ENCODE results near the gene CYP2A6.
"Not testable (repeated sequence)": the region's sequence is repeated elsewhere in the genome, so short reads cannot be mapped to it uniquely, and the experiment has no call there.

DNA sequence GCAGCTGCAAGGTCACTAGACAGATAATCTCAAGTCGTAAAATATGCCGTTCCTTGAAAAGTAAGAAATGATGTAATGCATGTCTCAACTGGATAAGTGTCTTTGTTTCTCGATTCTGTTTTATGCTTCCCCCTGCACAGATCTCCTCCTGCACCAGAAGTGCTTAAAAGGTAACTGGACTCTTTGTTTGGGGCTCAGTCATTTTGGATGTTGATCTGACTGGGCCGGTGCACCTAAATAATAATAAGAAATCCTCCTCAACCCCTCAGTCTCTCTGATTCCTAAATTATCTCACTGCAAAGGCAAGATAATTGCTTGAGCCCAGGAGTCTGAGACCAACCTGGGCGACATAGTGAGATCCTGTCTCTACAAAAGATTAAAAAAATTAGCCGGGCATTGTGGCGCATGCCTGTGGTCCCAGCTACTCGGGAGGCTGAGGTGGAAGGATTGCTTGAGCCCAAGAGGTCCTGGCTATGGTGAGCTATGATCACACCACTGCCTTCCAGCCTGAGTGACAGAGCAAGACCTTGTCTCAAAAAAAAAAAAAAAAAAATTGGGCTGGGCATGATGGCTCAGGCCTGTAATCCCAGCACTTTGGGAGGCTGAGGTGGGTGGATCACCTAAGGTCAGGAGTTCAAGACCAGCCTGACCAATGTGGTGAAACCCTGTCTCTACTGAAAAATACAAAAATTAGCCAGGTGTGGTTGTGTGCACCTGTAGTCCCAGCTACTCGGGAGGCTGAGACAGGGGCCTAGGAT lies 14.7 kb upstream of the CYP2A6 start:
- TF ChIP-seq, protein P1, sequence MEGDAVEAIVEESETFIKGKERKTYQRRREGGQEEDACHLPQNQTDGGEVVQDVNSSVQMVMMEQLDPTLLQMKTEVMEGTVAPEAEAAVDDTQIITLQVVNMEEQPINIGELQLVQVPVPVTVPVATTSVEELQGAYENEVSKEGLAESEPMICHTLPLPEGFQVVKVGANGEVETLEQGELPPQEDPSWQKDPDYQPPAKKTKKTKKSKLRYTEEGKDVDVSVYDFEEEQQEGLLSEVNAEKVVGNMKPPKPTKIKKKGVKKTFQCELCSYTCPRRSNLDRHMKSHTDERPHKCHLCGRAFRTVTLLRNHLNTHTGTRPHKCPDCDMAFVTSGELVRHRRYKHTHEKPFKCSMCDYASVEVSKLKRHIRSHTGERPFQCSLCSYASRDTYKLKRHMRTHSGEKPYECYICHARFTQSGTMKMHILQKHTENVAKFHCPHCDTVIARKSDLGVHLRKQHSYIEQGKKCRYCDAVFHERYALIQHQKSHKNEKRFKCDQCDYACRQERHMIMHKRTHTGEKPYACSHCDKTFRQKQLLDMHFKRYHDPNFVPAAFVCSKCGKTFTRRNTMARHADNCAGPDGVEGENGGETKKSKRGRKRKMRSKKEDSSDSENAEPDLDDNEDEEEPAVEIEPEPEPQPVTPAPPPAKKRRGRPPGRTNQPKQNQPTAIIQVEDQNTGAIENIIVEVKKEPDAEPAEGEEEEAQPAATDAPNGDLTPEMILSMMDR (IDR thresholded peaks at IDR 0.05) = not testable (repeated sequence)
- not testable (repeated sequence) for TF ChIP-seq POLR2A (IDR thresholded peaks at IDR 0.05)

Measured in body of pancreas (tissue), 4 donors.